Measurements from ENCODE around the gene COG1.

GRCh38 chr17:73166731-73167581 lies 25.9 kb upstream of the COG1 start:
- TF ChIP-seq EZH2 (IDR thresholded peaks at IDR 0.05; ENCODE audit: low read length) = no peak
- no peak for TF ChIP-seq CTCF (optimal IDR thresholded peaks at IDR 0.05 in 1 of 3, IDR thresholded peaks at IDR 0.05 in 1 of 3, conservative IDR thresholded peaks at IDR 0.05 in 1 of 3; ENCODE audit: extremely low read depth in 1 of 3, insufficient read depth in 2 of 3, low read length in 3 of 3)
